Superior temporal gyrus (tissue), 1 donor: ENCODE data around the gene IQCH.
A peak's percentile ranks its signal among the peaks of the same experiment; 100 is the strongest.

Source experiments
- DNase-seq: peaks from one replicate; pipeline ENCODE4 v3.0.0-alpha.2; 2016; ENCODE audit errors: extremely low spot score

The IQCH gene

DNA sequence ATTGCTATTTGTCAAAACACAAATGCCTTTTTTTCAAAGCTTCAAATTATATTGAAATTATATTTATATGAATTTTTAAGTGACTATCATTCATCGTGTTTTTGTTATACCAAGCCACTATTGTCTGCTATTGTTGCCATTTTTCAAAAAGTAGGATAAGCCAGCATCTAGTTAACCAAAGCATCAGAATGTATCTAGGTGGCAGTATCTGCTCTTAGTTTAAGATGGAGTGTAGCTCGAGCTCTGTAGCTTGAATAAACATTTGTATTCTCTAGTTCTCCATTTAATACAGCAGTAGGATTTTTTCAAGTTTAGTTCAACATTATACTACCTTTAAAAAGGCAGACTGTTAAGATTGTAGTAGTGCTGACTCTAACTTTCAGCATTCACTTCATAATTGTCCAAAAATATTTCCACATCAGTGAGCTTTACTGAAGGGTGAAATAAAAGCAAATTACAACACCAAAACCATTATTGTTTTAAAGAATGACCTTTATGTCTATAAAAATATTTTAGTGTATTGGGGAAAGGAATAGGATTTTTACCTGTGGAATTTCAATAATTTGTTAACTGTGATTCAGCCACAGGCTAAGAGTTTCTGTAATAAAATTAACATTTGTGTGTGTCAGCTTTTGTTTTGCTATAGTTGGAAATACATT is 246.7 kb downstream of the IQCH start:
- peak; percentile 78 for DNase-seq

DNA sequence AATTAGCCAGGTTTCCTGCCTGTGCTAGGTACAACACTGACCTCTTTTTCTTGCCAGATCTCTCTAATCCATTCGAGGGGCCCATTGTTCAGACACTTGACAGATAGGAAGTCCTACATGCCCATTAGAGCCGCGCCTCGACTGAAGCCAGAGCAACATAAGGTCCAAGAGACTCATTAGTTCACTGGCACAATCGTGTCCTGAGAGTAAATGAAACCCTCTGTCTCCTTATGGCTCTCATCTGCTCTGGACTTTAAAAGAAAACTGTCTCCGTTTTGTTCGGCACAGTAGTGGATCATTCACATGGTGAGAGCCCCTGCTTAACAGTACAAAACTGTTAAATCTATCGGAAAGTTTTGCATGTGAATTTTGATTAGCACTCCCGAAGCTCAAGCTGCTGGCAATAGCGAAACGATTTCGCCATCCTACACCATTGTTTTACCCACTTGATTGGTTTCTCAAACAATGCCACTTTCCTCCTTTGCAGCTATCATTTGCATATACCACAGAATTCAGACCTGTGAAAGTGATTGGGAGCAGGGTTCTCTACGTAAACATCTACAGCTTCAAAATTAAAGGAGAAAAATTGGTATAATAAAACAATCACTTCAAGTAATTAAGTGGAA is 247.4 kb downstream of the IQCH start:
- no peak for DNase-seq

DNA sequence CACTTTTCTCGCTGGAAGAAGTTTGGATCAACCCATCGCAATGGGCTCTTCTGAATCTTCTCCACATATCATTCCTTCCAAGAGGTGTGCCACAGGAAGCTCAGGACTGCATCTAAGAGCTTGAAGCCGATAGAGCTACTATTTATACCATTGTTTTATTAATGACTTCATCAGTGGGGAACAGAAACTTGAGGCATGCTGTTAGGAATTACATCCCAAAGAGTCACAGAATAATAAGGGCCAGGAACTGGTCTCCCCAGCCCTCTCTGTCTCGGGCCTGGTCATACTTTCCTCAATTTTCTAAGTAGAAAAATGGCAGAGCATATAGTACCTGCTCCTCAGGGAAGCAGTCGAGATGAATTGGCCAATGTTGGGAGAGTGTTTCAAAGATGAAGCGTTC is 249.5 kb downstream of the IQCH start:
- DNase-seq, result no peak

DNA sequence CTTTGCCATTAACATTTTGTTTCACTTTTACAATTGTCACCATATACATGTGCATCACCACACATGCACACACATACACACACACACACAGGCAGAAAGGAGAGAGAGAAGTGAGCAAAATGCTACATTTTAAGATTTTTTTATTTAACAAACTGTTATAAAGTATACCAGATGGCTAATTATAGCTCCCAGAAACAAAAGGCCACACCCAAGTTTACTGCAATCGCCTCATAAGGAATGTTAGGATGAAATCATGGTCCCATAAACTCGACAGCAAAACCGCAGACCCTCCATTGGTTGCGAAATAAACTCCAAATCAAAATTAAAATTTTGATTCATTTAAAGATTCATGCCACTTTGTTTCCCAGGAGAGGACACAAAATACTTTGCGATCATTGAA is 250.2 kb downstream of the IQCH start:
- DNase-seq, result no peak

DNA sequence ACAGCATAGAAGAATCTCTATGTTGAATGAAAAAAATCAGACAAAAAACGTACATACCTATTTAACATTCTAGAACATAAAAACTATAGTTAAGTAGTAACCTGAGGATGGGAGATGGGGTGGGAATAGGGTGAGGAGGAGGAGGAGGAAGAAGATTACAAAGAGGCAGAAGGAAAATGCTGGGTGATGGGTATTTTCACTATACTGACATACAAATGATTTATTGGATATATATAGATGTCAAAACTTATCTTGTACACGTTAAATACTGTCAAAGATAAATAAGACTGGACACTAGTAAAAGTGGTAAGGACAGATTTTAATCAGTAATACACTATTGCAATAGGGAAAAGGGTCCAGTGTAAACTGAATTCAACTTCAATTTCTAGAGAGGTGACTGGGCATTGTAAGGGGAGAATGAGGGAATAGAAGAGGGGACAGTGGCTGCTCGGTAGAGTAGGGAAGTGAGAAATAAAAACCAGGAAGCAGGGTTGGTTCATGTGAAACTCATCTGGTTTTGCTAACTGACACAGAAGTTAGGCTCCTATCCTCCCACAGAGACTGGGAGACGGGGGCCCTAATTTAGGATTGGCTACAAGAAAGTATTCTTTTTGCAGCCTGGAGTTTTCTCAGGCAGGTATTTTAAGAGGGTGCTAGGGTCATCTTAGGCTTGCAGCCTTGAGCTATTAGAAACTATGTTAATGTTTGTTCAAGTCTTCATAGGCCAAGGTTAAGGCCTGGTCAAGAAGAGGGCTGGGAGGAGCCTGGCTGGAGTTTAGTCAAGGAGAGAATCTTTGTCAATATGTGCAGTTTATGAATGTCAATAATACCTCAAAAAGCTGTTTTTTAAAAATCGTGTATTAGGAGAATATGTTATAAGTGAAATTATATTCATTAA is 251.3 kb downstream of the IQCH start:
- DNase-seq, result no peak

DNA sequence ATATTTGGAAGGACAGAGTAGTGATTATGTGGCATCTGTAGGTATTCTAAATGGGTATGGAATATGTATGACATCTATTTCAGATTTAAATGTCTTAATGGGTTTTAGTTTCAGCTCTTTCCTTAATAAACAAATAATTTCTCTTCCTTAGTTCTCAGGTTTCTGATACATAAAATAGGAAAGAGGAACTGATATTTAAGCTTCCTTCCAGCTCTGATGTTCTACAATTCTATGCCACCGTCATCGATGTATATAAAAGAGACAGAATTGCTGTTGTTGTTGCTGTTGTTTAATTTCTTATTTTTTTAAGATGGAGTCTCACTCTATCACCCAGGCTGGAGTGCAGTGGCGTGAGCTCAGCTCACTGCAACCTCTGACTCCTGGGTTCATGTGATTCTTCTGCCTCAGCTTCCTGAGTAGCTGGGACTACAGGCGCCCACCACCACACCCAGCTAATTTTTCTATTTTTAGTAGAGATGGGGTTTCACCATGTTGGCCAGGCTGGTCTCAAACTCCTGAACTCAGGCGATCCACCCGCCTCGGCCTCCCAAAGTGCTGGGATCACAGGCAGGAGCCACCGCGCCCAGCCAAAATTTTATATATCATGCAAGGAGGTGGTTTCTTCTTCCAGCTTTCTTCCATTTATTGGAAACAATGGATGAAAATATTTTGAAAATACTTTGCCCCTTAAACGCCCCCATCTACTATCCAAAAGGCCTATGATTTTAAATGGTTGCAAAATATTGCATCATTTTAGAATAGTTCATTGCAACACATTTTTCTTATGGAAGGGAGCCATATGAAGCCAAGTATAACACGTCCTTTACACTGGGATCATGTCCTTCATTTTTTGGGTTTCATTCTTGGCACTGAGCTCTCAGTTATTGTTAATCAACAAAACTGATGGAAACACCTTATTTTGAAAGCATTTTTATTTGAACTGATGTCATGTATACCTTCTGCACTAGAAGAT is 252.5 kb downstream of the IQCH start:
- no peak for DNase-seq

DNA sequence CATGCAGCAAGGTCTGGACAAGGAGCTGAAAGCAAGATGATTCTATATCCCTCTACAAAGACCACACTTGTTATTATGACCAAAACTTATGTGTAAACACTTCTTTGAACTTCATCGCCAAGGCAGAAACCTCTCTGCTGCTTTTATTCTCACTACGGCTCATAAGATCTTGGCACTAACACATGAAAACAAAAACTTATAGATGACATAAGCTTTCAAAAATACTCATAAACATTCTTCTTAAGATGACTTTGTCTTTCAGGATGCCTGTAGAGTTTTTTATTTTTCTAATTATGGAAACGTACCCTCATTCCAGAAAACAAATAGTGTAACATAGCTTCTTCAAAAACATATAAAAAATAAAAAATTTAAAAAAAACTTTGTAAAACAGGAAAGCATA is 253.8 kb downstream of the IQCH start:
- DNase-seq, result no peak

DNA sequence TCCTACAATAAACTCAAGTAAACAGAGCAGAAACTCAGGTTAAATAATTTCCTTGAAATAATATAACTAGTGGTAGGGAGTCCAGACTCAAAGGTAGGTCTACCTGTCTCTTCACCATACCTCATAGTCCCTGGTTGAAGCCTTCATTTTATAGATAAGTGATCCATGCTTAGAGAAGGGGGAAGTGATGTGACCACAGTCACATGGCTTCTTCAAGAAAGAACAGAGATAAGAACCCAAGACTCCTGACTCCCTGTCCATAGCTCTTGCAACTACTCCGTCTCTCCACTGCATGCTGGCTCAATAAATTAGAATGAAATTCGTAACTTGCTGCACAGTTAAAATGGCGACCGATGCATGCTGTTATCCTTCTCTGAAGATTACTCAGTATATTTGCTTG is 255.3 kb downstream of the IQCH start:
- no peak for DNase-seq

DNA sequence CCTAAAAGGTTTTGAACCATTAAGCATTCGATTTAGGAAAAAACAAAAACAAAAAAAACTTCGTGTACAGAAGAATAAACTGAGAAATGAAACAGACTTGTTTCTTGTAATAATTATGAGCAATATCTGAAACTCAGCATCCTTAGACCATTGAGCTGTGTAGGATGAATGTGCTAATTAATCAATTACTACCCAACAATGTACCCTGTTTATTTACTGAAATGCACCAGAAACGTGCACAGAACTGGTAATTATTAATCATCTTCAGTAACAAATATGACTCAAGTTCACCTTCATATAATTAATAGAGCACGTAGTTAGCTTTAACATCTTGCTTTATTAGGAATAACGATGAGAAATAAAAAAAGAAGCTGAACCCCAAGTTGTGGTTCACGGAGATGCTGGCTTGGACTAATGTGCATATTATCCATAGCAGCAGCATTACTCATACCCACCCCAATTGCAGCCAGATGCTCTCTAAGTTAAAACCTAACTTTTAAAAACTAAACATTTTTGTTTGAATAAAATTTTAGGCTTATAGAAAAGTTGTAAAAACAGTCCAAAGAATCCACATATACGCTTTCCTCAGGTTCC is 256.1 kb downstream of the IQCH start:
- DNase-seq, result no peak

DNA sequence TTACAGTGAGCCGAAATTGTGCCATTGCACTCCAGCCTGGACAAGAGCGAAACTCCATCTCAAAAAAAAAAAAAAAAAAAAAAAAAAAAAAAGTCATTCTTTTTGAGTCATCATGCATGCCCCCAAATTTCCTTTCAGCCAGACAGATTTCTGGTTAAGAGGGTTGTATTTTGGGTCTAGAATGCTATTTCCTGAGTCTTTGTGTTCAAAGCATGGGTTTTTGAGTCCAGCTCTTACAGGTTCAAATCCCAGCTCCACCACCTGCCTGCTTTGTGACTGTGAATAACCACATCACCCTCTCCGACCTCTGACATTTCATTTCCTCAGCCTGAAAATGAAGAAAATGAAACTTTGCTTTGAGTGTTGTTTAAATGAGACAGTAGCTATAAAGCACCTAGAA is 257.0 kb downstream of the IQCH start:
- DNase-seq, result no peak

DNA sequence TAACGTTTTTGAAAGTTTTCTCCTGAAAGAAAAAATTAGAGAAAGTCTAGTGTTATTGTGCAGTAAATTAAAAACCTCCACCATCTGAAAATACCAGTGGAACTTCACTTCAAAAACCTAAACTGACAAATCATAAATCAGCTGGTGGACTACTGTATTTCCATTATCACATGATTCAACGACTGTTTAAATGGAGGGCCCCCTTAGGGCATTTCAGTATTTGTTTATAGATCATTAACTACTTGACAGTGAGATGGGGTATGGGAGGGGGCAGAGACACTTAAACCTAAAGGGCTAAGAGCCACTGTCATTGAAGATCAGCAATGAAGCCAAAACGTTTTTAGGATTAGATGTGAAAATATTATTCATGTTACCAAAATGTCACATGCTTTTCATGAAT is 257.6 kb downstream of the IQCH start:
- DNase-seq, result no peak

DNA sequence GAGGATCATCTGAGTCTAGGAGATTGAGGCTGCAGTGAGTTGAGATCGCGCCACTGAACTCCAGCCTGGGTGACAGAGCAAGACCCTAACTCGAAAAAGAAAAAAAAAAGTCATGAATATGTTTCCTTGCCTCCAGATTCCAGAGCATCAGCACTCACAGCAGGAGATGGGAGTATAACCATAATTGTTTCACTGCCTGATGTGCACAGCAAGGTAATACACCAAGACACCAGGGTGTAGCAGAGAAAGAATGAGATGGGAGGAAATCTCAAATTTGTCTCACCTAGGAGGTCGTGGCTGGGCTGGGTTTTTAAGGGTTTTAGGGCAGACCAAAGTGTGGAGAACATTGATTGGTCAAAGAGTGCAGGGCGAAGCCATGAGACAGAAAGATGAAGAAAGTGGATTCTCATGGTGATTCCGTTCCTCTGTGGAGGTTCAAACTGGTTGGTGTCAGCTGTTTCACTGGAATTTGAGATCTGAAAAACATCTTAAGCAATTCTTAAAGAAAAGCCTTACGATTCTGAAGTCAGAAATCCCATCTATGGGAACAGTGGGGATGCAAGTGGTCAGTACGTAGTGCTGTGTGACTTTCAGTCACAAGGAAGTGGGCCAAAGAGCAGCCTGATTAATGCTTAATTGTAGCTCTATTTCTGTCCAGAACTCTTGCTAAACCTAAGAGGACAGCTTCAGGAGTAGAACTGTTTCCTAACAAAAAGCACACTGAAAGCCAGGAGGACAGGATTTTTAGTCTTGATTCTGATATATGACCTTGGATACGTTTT is 258.5 kb downstream of the IQCH start:
- no peak for DNase-seq

DNA sequence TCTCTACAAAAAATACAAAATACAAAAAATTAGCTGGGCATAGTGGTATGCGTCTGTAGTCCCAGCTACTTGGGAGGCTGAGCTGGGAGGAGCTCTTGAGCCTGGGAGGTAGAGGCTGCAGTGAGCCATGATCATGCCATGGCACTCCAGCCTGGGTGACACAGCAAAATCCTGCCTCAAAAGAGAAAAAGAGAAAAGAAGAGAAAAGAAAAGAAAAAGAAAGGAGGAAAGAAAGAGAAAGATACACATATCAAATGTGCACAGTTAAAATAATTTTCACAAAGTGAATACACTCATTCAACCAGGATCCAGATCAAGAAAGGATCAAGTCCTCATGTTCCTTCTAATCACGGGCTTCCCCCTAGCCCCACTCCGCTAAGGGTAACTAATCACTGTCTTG is 260.5 kb downstream of the IQCH start:
- DNase-seq, result no peak

DNA sequence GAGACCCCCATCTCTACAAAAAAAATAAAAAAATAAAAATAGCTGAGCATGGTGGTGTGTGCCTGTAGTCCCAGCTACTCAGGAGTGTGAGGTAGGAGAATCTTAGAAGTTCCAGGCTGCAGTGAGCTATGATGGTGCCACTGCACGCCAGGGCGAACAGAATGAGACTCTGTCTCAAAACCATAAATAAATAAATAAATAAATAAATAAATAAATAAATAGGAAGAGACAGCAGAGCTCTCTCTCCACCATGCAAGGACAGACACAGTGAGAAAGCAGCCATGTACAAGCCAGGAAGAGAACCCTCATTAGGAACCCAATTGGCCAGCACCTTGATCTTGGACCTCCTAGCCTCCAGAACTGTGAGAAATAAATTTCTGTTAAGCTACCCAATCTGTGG is 261.0 kb downstream of the IQCH start:
- DNase-seq, result no peak

DNA sequence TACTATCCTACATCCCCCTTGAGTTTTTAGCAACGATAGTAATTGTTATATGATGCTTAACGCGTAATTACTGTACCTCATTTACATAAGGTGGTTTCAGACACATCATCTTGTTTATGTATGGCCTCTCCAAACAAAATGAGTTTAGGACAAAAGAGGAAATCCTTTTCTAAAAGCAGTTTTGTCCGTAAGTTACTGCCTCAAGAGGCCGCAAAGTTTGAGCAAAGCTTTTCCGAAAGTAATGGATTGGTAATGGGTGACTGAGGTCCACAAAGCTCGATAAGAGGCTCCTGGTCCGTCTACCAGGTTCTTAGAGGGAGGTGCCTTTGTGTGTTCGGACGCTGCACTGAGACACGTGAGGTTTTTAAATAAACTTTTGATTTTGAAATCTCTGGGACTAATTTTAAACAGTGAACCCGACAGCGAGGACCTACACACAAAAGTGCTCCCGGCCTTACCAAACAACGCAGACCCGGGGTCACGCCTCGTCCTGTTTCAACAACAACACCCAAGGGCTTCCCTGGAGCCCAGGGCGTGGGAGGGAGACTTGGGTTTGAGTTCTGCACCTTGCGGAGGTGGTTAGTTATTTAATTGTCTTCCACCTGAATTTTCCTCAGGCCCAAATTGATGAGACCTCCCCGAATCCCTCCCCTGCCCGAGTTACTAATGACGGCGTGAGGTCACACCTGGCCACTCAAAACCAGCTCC is 265.9 kb downstream of the IQCH start:
- peak; percentile 40 for DNase-seq

DNA sequence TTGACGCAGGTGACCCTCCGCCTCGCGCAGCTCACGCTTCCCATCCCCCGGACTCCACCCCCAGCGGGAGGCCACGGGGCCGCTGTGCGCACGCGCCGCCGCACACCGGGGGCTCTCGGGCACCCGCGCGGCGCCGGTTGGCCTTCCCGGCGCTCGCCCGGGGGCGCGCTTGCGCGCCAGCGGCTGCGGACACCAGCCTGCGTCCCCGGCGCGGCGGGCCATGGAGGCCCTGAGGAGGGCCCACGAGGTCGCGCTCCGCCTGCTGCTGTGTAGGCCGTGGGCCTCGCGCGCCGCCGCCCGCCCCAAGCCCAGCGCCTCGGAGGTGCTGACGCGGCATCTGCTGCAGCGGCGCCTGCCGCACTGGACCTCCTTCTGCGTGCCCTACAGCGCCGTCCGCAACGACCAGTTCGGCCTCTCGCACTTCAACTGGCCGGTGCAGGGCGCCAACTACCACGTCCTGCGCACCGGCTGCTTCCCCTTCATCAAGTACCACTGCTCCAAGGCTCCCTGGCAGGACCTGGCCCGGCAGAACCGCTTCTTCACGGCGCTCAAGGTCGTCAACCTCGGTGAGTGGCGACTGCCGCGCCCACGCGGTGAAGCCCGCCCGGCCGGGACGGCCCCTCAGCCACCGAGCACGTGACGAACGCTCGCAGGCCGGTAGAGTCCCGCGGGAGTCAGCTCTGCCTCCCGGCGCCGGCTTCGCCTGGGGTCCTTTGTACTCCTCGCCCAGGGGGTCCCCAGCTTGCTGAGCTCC is 266.6 kb downstream of the IQCH start, which contains the start of gene C15orf61:
TSS of gene C15orf61 (plus strand) at position 103 of the 754 bp plus-strand sequence. CDS start at position 221, 118 bp downstream.
- peak; percentile 82 for DNase-seq

DNA sequence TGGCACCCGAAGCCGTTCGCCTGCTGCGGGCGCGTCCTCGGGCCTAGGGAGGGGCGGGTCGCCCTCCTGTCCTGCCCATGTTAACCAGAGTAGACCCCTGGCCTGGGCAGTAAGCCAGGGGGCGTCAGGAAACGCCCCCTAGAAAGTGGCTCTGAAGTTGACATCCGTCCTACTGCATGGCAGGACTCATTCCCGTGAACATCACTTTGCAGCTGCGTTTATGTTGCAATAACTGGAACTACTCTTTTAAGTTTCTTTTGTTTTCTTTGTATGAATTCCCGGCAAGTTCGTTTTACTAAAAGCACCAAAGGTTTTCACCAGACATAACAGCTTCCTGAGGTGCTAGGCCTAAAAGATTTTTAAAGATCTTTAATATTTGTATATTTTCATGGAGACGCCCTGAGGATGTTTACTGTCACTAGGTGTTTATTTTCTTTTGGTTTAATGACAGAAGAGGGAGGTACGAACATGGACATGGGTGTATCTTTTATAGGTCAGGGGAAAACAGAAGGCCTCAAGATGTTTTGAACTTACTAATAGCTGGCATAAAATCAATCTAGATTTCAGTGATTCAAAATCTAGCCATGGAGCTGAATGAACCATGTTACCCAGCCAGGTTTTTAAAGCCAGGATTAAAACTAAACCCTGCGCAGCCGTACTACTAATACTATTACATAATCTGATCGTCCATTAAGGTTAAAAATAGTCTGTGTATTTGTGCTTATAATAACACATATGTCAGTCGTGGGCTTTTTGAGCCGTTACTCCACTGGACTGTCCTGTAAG is 267.4 kb downstream of the IQCH start:
- peak; percentile 66 for DNase-seq

DNA sequence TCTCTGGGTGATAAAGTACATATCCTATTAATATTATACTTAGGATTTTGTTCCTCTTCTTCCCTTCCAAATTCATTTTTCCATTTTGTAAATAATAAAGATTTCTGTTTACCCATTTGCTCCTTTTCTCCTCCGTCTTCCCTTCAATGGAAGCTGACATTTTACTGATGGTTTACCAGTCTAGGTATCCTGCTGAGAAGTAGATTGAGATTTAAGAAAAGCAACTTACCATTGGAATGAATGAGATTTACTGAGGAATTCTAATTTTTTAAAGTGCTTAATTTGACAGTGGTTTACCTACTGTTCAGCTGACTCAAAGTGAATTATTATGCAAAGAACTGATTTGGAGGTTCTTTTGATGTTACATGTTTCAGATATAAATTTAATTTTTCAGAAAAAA is 268.7 kb downstream of the IQCH start:
- DNase-seq, result no peak
